Fibroblast of skin of back (primary cell): ENCODE results near the gene CNNM2.
"Not testable (repeated sequence)": the region's sequence is repeated elsewhere in the genome, so short reads cannot be mapped to it uniquely, and the experiment has no call there.

Experiments used
- DNase-seq: peaks from one replicate; pipeline ENCODE4 v3.0.0-alpha.2; 2013

The CNNM2 gene

GRCh38 chr10:103042129-103042528, 124.0 kb downstream of the CNNM2 start:
- no peak for DNase-seq

GRCh38 chr10:103042908-103043307, 124.8 kb downstream of the CNNM2 start:
- no peak for DNase-seq

- peak; percentile 96 for DNase-seq
These were observed 126.9 kb downstream of the CNNM2 start for GRCh38 chr10:103044942-103045489.

- DNase-seq = no peak
These were observed 127.9 kb downstream of the CNNM2 start for GRCh38 chr10:103045961-103046360.

- no peak for DNase-seq
These were observed 129.3 kb downstream of the CNNM2 start for GRCh38 chr10:103047381-103047780.

- no peak for DNase-seq
These were observed 131.1 kb downstream of the CNNM2 start for GRCh38 chr10:103049237-103049636.

- peak; percentile 79 for DNase-seq
These were observed 135.8 kb downstream of the CNNM2 start for GRCh38 chr10:103053659-103054581.

GRCh38 chr10:103054621-103055020, 136.5 kb downstream of the CNNM2 start:
- DNase-seq = no peak

- DNase-seq = no peak
These were observed 137.0 kb downstream of the CNNM2 start for GRCh38 chr10:103055105-103055504.

GRCh38 chr10:103058034-103058433, 139.9 kb downstream of the CNNM2 start:
- no peak for DNase-seq

- no peak for DNase-seq
These were observed 142.5 kb downstream of the CNNM2 start for GRCh38 chr10:103060575-103060974.

- no peak for DNase-seq
These were observed 144.9 kb downstream of the CNNM2 start for GRCh38 chr10:103062854-103063590.

- peak; percentile 51 for DNase-seq
These were observed 146.9 kb downstream of the CNNM2 start for GRCh38 chr10:103064956-103065355.

GRCh38 chr10:103066141-103067098, 148.3 kb downstream of the CNNM2 start:
- DNase-seq = no peak

GRCh38 chr10:103067099-103067477, 149.0 kb downstream of the CNNM2 start:
- DNase-seq = not testable (repeated sequence)

GRCh38 chr10:103067484-103067883, 149.4 kb downstream of the CNNM2 start:
- DNase-seq = no peak

GRCh38 chr10:103067956-103068355, 149.9 kb downstream of the CNNM2 start:
- DNase-seq = peak; percentile 72

- DNase-seq = peak; percentile 50
These were observed 151.6 kb downstream of the CNNM2 start for GRCh38 chr10:103069453-103070331.

GRCh38 chr10:103072276-103072675, 154.2 kb downstream of the CNNM2 start:
- no peak for DNase-seq

- no peak for DNase-seq
These were observed 154.8 kb downstream of the CNNM2 start for GRCh38 chr10:103072891-103073290.

GRCh38 chr10:103077020-103077419, 158.9 kb downstream of the CNNM2 start:
- DNase-seq = no peak
